Measurements from ENCODE around the gene SCMH1.
"Not testable (repeated sequence)": the region's sequence is repeated elsewhere in the genome, so short reads cannot be mapped to it uniquely, and the experiment has no call there.

SCMH1 gene

DNA sequence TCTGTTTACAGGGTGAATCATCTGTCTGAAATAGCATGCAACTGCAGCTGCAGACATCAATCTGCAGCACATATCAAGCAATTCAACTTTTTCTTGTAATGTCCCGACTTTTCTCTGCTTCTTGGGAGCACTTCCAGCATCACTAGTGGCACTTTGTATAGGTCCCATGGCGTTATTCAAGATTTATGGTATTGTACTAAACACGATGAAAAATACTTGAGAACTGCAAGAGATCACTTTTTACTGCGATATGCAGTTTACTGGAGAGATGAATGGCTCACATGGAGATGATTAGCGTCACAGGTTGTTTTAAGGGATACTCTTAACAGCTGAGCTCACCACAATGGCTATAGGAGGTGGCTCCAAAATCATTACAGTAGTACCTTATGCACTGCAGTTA is 7.2 kb upstream of the SCMH1 start:
- no peak for DNase-seq (ENCODE audit: low read depth)

DNA sequence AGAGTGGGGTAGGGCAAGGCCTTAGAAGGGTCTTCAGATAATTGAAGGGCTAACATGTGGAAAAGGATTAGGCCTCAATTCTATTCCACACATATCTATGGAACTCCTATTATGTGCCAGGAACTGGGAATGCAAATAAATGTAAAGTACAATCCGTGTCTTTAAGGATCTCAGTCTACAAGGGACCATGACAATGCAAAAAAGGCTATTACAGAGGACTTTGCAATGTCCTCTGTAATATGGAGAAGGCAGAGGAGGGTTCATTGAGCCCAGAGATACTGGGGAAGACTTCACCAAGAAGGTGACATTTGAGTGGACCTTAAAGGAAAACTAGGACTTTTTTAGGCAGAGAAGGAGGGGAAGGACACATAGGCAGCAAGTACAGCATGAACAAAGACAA is 4.5 kb upstream of the SCMH1 start:
- no peak for DNase-seq (ENCODE audit: low read depth)

DNA sequence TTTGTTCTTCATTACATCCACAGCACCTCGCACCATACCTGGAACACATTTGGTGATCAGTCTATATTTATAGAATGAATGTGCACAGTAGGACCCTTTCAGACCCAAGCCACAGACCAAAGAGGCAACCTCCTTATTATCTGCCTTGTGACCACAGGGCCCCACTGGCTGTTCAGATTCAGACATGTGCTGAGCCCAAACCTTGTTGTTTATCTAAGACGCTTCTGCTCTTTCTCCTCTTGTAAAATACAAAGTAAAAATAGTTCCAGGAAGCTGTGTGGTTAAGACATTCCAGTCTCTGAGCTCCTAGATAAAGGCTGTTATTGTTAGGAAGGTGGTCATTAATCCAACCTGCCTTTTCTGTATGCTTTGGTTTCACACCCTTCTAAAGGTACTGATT is 3.6 kb upstream of the SCMH1 start:
- DNase-seq (ENCODE audit: low read depth), result no peak

DNA sequence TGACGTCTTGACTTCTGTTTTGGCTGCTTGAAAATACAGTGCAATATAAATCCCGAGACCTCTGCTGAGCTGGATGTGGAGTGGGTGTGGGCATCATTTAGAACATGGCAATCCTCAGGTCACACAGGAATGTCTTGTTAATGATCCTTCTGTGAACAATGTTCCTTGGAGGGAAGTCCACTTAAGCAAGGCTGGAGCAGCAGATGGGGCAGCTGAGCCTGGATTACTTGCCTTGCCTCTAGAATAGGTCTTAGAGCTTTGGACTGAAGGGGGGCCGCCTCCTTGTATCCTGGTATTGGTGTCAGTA is 926 bp upstream of the SCMH1 start:
- no peak for DNase-seq (ENCODE audit: low read depth)

DNA sequence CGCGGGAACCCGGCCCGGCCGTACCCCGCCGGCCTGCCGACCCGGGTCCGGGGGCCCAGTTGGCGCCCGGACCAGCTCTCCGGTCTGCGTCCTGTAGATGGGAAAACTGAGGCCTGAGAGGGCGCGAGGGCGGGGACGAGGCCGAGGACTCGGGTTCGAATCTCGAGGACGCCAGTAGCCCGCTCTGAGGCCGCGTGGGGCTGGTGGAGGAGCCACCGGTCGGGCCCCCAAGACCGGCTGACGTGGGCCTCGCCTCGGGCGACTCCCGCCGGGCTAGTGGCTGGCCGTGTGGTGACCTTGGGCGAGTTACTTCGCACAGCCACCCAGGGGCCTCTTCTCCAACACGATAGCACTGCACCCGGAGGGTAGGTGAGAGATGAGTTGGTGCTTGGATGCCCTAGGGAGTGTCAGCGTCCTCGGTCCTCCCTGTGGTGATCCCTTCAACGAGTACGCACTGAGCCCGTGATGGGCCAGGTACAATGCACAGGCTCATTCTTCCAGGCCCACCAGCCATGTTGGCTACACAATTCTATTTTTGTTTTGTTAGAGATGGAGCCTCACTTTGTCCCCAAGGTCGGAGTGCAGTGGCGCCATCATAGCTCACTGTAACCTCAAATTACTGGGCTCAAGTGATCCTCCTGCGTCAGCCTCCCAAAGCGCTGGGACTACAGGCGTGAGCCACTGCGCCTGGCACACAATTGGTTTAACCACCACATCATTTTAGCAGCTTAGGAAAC is 404 bp upstream of the SCMH1 start:
- no peak for DNase-seq (ENCODE audit: low read depth)

DNA sequence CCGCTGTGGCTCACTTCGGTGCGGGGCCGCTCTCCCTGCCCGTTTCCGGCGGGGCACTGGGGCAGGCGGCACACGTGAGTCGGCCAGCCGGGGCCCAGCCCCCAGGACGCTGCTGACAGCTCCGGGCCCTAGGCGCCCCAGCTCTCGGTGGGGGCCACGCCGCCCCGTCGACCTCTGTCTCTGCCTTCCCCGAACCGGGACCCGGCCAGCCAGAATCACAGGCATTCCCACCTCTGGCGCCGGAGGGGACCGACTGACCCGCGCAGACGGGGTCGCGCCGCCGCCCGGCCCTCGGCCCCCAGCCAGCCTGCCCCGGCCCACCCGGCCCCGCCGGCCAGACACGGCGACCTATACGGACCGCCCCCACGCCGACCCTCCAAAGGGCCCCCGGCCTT is 755 bp downstream of the SCMH1 start:
- DNase-seq (ENCODE audit: low read depth), result peak; percentile 13

DNA sequence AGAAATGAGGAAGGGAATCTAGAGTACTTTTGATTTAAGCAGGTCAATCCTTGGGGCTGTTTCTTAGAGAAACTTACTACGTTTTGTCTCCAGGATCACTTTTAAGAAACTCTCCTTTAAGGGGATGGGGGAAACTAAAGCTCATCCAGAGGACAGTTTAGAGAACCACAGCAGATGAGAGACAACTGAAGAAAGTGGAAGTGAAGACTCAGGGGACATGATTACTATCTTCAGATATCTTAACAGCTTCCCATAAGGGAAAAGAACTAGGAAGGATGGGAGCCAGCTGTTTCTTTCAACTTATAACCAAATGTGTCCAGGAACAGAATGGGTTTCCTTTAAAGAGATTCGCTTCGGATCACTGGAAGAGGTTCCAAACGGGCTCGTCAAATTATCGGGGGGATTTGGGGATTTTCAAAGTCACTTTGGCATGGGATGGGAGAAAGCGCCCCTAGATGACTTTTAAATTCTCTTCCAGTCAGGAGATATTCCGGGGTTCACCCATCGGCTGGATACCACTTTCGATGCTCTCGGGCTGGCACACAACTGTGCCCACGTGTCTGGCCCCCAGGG is 1.2 kb downstream of the SCMH1 start:
- no peak for DNase-seq (ENCODE audit: low read depth)

DNA sequence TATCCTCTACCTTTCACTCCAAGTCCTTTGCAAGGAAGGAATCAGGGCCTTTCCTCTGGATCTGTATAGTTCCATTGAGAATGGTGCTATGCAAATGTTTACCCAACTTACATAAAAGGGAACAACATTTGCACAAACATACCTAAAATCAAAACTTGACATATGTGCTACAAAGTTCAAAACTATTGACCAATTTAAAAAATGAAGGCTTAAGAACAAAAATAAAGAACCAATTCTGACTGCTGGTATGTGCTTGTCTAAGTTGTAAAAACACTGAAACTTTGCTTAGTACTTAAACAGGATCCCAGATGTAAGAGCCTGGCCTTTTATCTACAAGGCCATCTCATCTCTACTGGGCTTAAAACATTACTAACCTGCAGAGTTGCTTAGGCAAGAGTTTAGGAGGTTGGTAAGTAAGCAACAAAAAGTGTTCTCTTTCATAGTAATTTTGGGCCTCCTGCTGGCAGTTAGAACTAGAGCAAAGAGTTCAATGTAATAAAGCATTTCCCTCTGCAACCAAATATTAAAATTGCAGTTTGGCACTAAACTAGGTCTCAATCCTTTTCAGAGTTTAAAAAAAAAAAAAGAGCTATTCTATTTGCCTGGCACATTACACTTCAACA is 2.0 kb downstream of the SCMH1 start:
- DNase-seq (ENCODE audit: low read depth), result no peak

DNA sequence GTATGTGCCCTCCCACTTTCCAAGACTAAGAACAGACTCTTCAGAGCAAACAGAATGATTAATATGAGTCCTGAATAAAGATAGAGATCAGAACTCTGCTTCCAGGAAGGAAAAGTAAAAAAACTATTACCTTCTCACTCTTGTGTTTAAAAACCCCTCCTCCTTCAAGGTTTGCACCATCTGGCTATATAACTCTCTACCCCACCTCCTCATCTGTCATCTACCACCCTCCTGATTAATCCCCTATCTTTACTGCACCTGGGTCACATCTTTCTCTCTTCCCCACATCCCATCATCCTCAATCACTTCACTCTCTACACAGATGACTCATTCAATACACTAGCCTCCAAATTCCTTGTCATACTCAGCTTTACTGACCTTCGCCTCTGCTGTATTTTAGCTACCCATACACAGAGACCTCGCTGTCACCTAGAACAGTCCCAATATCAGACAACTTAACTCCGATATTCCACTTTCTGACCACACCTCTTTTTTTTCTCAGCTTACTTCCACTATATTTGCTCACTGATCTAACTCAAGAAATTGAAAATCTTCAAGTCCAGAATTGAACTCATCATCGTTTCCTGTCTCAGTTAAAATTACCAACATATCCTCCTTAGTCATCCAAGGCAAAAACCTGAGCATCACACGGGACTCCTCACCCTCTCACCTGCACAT is 3.7 kb downstream of the SCMH1 start:
- DNase-seq (ENCODE audit: low read depth), result no peak

DNA sequence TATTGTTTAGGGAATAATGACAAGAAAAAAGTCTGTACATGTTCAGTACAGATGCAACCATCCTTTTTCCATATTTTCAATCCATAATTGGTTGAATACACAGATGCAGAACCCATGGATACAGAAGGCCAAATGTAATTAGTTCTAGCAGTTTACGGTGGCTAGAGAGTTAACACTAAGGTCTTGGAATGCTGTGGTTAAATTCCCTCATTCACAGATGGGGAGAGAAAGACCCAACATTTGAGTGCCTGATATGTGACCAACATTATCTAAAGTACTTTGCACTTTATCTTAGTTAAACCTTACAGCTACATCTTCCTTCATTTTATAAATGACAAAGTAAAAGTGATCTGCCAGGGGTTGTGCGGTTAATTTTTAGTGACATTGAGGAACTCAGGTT is 5.3 kb downstream of the SCMH1 start:
- no peak for DNase-seq (ENCODE audit: low read depth)

DNA sequence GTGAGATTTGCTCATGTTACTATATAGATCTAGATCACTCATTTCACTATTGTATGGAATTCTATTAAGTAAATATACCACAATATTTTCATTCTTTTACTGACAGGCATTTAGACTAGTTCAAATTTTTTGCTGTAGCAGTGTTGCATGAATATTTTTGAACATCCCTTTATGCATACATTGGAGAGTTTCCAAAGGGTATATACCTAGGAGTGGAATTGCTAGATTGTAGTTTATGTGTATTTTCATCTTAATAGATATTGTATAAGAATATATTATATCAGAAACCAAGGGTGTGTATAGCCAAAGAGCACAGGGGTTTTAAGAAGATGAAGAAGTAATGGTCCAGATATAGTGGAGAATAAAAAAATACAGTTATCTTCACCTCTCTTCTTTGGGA is 6.2 kb downstream of the SCMH1 start:
- no peak for DNase-seq (ENCODE audit: low read depth)

DNA sequence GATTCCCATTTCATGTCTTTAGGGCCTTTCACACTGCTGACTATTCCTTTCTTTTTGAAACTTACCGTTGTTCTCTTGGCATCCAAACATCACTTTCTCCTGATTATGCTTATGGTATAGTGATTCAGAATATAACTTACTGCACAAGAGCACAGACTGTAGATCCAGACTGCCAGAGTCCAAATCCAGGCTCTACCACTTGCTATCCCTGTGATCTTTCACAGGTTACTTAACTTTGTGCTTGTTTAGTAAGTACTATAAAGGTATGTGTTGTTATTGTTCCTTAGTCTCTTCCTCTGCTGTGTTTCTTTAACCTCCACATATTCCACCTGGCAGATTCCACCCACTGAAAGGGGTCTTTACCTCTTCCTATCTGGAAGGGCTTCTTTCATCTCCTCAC is 8.4 kb downstream of the SCMH1 start:
- no peak for DNase-seq (ENCODE audit: low read depth)

DNA sequence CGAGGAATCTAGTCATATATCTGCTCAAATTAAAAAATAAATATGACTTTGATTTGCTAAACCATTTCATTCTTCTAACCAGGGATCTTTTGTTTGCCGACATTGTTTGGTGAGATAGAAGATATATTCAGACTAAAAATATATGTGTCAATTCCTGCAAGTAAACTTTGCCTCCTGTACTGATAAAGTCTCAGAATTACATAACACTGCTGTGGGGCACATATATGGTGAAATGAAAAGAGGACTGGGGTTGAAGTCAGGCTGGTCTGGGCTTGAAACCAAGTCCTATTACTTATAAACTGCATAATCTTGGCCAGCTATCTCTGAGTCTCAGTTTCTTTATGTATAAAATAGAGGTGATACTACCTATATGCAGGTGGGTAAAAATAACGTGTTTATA is 9.8 kb downstream of the SCMH1 start:
- DNase-seq (ENCODE audit: low read depth), result no peak

DNA sequence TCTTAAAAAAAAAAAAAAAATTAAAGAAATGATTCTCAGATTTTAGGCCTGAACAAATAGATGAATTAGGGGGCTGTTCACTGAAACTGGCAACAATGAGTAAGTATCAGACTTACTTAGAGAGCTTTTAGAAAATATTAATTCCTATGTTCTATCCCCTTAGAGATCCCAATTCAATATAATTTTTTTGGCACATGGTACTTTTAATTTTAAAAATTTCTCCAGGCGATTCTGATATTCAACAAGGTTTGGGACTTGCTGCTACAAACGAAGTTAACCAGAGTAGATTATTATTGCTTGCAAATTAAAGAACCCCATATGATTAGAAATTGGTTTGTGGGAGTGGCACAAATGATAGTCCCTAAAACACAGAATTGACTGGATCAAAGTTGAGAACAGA is 11.4 kb downstream of the SCMH1 start:
- no peak for DNase-seq (ENCODE audit: low read depth)

DNA sequence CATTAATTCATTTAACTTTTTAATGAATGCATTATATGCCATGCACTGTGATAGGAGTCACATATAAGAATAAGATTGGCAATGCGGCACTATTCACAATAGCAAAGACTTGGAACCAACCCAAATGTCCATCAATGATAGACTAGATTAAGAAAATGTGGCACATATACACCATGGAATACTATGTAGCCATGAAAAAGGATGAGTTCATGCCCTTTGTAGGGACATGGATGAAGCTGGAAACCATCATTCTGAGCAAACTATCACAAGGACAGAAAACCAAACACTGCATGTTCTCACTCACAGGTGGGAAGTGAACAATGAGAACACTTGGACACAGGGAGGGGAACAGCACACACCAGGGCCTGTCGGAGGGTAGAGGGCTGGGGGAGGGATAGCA is 12.9 kb downstream of the SCMH1 start:
- not testable (repeated sequence) for DNase-seq (ENCODE audit: low read depth)

DNA sequence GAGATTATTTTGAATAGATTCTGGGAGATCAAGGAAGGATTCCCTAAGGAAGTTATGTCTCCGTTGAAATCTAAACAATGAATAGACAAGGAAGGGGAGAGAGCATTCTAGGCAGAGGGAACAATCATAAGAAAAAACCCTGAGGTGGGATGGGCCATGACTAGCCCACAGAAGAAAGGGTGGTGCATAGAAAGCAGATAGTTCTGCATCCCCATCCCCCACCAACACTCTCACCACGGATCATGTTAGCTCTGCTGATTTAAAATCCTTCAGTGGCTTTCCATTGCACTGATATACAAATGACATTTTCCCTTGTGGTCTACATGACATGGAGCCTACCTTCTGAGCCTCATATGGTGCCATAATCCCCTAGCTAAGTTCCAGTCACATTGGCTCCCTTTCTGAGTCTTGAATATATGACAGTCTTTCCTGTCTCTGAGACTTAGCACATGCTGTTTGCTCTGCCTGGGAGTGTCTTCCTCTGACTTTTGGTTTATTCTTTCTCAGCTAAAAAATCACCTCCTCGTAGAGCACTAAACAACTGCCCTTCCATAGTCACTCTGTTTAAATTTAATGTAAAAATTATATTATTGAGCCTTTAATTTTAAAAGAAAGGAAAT is 15.2 kb downstream of the SCMH1 start:
- no peak for DNase-seq (ENCODE audit: low read depth)

DNA sequence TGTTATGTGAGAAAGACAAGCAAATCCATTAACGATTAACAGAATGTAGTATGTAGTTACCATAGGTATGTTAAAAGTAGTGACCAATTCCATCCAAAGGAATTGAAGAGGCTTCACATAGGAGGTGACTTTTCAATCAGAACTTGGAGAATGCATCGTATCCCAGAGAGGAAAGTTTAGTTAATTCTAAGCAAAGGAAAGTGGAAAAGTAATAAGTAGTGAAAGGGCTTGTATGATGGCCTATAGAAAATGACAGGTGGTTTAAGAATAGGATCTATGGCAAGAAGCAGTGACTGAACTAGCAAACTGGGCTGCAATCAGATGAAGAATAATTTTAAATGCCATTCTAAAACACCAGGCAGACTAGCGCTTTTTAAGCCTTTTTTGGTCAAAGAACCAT is 16.6 kb downstream of the SCMH1 start:
- DNase-seq (ENCODE audit: low read depth), result no peak

DNA sequence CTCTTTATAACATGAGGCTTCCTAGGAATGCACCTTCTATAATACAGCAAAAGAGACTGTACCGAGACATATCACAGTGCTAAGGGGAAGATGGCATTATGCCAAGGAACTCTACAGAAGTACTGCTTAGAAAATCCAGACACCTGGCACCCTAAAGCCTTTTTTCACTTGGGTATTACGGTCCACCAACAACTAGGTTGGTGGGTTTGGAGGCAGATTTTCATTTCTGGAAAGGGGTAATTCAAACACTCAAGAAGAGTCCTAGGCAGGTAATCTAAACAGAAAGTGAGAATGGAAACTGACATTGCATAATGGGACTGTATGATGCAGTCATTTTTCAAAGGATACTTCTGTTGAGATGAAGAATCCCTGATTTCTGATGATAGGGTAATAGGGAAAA is 19.6 kb downstream of the SCMH1 start:
- no peak for DNase-seq (ENCODE audit: low read depth)

DNA sequence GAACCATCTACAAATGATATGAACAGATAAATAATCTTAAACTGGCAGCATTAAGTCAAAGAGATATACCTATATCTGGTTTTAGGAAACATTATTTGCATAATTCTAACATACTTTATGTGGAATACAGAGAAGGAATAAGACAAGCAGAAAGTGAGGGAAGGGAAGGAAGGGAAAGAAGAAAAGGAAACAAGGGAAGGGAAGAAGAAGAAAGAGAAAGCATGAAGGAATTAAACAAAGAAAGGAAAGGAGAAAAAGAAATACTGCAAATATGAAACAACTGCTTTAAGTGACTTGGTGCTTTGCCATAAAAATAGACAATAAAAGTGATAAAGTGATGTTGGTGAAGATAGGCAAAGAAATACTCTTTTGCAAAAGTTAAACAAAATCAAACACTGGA is 20.1 kb downstream of the SCMH1 start:
- no peak for DNase-seq (ENCODE audit: low read depth)

DNA sequence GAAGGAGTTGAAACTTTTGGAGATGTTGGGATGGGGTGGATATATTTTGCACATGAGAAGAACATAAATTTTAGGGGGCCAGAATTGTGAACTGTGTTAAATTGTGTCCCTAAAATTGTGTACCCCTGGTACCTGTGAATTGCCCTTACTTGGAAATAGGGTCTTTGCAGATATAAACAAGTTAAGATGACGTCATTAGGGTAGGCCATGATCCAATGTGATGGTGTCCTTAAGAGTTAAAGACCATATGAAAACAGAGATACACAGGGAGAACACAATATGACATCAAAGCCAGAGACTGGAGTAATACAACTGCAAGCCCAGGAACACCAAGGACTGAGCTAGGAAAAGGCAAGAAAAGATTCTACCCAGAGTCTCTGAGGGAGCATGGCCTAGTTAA is 24.0 kb downstream of the SCMH1 start:
- DNase-seq (ENCODE audit: low read depth), result no peak

DNA sequence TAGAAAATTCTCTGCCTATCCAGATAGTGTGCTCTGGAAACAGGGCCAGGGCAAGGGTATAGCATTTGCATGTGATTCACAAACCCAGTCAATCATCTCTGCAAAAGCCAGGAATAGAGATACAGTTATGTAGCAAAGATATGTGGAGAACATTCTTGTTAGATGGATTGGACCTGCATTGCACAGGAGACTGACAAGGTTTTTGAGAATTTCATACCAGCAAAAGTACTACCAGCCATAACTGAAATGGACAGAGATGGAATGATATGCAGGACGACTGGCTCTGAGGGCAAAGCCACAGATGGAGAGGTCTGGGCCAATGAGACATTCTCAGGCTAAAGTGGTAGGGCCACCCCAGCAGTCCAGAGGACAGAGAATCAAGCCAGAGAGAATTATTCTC is 24.7 kb downstream of the SCMH1 start:
- no peak for DNase-seq (ENCODE audit: low read depth)

DNA sequence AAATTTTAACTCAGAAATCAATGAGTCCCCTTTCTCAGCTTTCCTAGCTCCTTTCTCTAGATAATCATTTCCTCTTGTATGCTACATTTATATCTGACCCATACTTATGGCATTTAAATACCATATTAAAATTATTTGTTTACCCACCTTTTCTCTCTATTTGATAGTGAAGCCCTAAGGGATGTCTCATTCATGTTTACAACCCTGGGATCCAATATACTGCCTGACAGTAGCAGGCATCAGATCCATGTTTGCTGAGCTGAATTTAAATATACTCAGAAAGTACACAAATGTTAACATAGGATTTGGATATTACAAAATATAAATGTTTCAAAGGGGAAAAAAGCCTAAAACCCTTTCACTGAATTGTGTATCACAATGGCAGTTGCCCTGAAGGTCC is 26.5 kb downstream of the SCMH1 start:
- no peak for DNase-seq (ENCODE audit: low read depth)

DNA sequence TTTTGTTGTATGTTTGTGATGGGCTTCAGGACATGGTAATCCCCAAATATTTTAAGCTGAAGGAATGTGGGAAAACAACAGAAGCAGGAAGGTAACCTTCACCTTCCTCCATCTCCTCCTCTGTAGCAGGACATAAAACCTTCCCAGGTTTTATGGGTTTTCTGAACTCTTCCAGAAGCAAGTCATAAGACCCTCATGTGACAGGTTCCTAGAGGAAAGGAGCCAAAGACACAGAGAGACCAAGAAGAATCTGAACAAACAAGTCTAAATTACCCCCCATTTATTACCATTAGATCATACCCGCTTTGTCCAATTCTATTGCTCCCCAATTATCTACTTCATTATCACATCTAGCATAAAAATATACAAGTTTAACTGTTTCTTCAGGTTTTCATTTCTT is 28.8 kb downstream of the SCMH1 start:
- no peak for DNase-seq (ENCODE audit: low read depth)

Data from stimulated activated CD4-positive, alpha-beta T cell treated with anti-CD3 and anti-CD28 coated beads, Interleukin-2, amount 100 ng/mL, for 4 hours (primary cell).